ENCODE data around the gene DIAPH3.

GRCh38 chr13:59748046-59748445 lies 415.7 kb downstream of the DIAPH3 start:
- TF ChIP-seq CTCF (IDR thresholded peaks at IDR 0.05) (no peak), POLR2AphosphoS5 (IDR thresholded peaks at IDR 0.05) (no peak)

Measured in sigmoid colon (tissue), 4 donors.